Activated CD8-positive, alpha-beta T cell treated with anti-CD3 and anti-CD28 coated beads, Interleukin-2, amount 10 ng/mL, durations not matched to agents 7 days and 5 days (primary cell): ENCODE measurements around the gene TBCD. TPM values are rescaled to one million over a fixed set of nuclear protein-coding genes. Genes with fewer than 3 reads are reported as not detected.

Source experiments
- ATAC-seq: fragments of 150-1000 bp; cut with Tn5 transposase; one replicate; pipeline ENCODE4 v1.10.0; 2021; ENCODE audit warnings: moderate library complexity
- CTCF ChIA-PET: fragments of 350-600 bp; sonication (Branson Sonifier 250); formaldehyde crosslinking; loops from one replicate; lab custom pipeline; 2021; ENCODE audit warnings: antibody characterized with exemption; lab: Charles Lee
- POLR2A ChIA-PET: fragments of 350-600 bp; sonication (Branson Sonifier 250); formaldehyde crosslinking; loops from one replicate; lab custom pipeline; 2021; ENCODE audit warnings: antibody characterized with exemption; lab: Charles Lee
- DNase-seq: peaks from one replicate; pipeline ENCODE4 v3.0.0-alpha.2; 2020
- H3K27ac Mint-ChIP-seq: one replicate; pipeline ENCODE4 v1.8.0; 2021; ENCODE audit warnings: mild to moderate bottlenecking, mixed read lengths
- H3K27me3 Mint-ChIP-seq: one replicate; pipeline ENCODE4 v1.8.0; 2021; ENCODE audit warnings: low read depth, mixed read lengths
- H3K36me3 Mint-ChIP-seq: one replicate; pipeline ENCODE4 v1.8.0; 2021; ENCODE audit warnings: low read depth, mixed read lengths
- H3K4me1 Mint-ChIP-seq: one replicate; pipeline ENCODE4 v1.8.0; 2021; ENCODE audit warnings: low read depth, mixed read lengths
- H3K4me3 Mint-ChIP-seq: one replicate; pipeline ENCODE4 v1.8.0; 2021; ENCODE audit warnings: mild to moderate bottlenecking, mixed read lengths
- H3K9me3 Mint-ChIP-seq: one replicate; pipeline ENCODE4 v1.8.0; 2022; ENCODE audit warnings: mixed read lengths; ENCODE audit not compliant: insufficient read depth
- total RNA-seq, 2 experiments: library from RNA; stranded (reverse); gene quantifications; one replicate each; pipeline ENCODE4 v1.2.3, GENCODE V29; 2021

Gene TBCD
- total RNA-seq, 2 experiments from 2014 or later, result 112 to 122 TPM

DNA sequence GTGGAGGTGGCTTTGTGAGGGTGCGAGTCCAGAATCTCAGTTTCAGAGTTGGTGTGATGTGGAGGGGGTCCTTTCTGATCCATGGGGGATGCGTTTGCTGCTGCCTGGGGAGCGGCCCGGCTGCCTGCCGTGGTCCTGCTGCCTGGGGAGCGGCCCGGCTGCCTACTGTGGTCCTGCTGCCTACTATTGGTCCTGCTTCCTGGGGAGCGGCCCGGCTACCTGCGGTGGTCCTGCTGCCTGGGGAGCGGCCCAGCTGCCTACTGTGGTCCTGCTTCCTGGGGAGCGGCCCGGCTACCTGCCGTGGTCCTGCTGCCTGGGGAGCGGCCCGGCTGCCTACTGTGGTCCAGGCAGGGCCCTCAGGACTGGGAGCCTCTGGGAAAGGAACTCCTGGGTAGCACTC is 149.5 kb downstream of the TBCD start:
- ChIA-PET CTCF (interaction anchor here (1.7 kb wide), 1 partner anchor 120 kb away, joined by 5 read pairs; no protein-coding TSS in a partner anchor), POLR2A (no interaction called here)
- no peak overlapping the region for H3K27ac Mint-ChIP-seq

DNA sequence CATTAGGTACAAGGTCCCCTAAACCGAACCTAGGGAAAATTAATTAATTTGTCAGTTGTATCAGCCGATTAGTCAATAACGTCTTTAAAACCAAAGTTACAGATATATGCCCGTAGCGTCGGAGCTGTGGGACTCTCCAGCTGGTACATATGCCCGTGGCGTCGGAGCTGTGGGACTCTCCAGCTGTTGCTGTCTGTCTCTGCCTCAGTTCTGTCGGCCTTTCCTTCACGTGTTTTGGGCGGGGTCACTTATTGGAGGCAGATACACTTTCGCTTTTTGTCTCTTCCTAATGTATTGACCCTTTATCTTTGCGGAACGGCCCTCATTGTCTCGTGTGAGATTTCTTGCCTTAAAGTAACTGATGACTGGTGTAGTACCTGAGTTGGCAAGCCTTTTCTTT is 150.0 kb downstream of the TBCD start:
- Mint-ChIP-seq H3K27me3 (no peaks in the 10 kb centered on the region), H3K4me1 (peaks cover 2% of the 10 kb centered on the region), H3K36me3 (peaks cover 37% of the 10 kb centered on the region), H3K27ac (no peak overlapping the region), H3K4me3 (no peak overlapping the region), H3K9me3 (no peaks in the 10 kb centered on the region)
- DNase-seq (no peak), ATAC-seq (no peak)
- POLR2A ChIA-PET, result no interaction called here
- CTCF ChIA-PET, result no interaction called here

More for the DNA sequence above, 149.5 kb downstream of the TBCD start:
- Mint-ChIP-seq H3K4me1 (peaks cover 2% of the 10 kb centered on the region), H3K27me3 (no peaks in the 10 kb centered on the region), H3K9me3 (no peaks in the 10 kb centered on the region), H3K4me3 (no peak overlapping the region), H3K36me3 (peaks cover 37% of the 10 kb centered on the region)
- DNase-seq (no peak), ATAC-seq (no peak)

DNA sequence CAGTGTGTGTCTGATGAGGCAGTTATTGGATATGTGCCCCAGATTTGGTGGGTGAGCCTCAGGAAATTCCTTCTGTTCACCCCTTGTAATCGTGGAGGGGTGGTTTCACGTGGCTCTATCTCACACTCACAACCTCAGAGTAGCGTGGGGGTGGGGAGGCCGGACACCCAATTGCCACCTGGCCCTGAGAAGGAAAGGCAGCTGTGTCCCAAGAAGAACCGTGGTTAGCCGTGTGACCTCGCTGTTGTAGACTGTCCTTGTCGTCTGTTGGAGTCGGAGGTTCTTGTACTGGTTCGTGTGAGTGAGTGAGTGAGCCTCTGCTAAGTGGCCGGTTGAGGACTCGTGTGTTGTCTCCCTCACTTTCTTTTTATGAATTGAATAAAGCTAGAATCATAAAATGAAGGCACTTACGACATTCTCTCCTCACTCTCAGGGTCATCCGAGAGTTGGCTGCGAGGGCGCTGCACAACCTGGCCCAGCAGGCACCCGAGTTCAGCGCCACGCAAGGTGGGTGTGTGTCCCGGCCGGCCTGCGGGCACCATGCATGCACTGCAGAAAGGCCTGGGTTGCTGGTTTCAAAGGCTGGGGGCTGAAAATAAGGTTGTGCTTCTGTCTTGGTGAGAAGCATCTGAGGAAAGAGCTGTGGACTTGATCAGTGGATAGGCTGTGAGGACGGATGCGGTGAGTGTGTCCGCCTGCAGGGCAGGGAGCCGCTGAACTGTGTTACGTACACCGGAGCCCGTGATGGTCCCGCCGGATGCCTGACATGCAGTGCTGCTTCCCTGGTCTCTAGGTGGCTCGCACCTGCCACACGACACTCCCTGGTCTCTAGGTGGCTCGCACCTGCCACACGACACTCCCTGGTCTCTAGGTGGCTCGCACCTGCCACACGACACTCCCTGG is 151.4 kb downstream of the TBCD start:
- Mint-ChIP-seq H3K36me3 (peaks cover 37% of the 10 kb centered on the region), H3K4me3 (no peak overlapping the region), H3K27ac (no peak overlapping the region), H3K9me3 (no peaks in the 10 kb centered on the region), H3K4me1 (peaks cover 14% of the 10 kb centered on the region), H3K27me3 (no peaks in the 10 kb centered on the region)
- DNase-seq (no peak), ATAC-seq (no peak)
- CTCF ChIA-PET, result no interaction called here
- POLR2A ChIA-PET, result no interaction called here

DNA sequence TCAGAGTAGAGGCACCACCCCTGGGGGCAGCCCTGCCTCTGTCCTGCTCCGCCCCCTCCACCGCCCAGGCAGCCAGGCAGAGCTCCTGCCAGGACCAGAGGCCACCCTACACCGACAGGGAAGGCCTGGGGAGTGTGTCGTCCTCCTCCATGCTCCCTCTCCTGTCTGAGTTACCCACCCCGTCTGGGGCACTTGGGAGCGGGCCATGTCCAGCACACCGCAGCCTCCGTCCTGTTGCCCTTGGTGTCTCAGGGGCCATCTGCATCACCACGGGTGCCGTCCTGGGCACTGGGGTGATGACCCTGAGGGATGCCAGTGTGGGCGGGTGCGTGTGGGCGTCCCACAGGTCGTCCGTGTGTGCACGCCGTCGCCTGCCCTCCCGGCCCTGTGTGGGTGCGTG is 153.3 kb downstream of the TBCD start:
- H3K27me3 Mint-ChIP-seq, result no peaks in the 10 kb centered on the region
- CTCF ChIA-PET, result no interaction called here
- POLR2A ChIA-PET, result interaction anchor here (0.8 kb wide), 1 partner anchor 20 kb away, joined by 4 read pairs; no protein-coding TSS in a partner anchor
- H3K36me3 Mint-ChIP-seq, result peaks cover 37% of the 10 kb centered on the region
- H3K9me3 Mint-ChIP-seq, result no peaks in the 10 kb centered on the region
- no peak overlapping the region for H3K4me3 Mint-ChIP-seq
- peaks cover 27% of the 10 kb centered on the region for H3K4me1 Mint-ChIP-seq
- no peak for DNase-seq
- H3K27ac Mint-ChIP-seq, result no peak overlapping the region
- no peak for ATAC-seq

DNA sequence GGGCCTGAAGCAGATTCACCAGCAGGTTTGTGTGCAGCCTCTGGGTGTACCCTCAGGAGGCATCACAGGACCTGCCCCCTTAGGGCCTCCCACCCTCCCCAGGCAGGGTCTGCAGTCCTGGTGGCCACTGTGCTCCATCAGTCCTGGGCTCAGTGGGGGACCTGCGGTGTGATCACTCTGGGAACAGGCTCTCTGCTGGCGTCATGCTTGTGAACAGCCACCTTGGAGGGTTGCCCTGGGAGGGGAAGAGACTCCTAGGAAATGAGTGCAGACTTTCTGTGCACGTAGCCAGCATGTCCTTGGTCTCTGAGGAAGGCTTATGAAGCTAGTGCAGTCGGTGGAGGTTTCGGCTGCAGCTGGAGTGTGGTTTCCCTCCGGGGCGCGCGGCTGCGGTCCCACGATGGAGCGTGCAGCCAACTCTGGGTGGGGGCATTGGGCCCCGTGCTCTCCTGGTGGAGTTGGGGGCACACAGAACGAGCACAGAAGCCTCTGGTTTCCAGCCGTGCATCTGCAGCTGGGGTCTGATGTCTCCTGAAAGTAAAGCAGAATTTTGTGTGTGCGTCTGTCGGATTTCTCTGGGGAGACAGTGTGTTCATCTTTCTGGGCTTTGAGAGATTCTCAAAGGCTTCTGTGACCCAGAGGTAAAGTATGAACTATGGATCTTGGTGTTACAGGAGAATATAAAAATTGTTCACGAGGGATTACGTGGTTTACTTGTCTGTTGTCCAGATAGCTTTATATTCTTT is 156.1 kb downstream of the TBCD start:
- Mint-ChIP-seq H3K27ac (no peak overlapping the region), H3K4me3 (no peak overlapping the region), H3K4me1 (peaks cover 41% of the 10 kb centered on the region), H3K27me3 (no peaks in the 10 kb centered on the region), H3K9me3 (no peaks in the 10 kb centered on the region), H3K36me3 (peaks cover 38% of the 10 kb centered on the region)
- ATAC-seq, result no peak
- ChIA-PET CTCF (interaction anchor here (1.7 to 1.9 kb wide), 2 partner anchors 10 to 44 kb away, joined by 7 to 9 read pairs; no protein-coding TSS in a partner anchor), POLR2A (interaction anchor here (0.5 to 0.6 kb wide), 3 partner anchors 23 to 129 kb away, joined by 3 read pairs; no protein-coding TSS in a partner anchor)
- DNase-seq, result no peak

DNA sequence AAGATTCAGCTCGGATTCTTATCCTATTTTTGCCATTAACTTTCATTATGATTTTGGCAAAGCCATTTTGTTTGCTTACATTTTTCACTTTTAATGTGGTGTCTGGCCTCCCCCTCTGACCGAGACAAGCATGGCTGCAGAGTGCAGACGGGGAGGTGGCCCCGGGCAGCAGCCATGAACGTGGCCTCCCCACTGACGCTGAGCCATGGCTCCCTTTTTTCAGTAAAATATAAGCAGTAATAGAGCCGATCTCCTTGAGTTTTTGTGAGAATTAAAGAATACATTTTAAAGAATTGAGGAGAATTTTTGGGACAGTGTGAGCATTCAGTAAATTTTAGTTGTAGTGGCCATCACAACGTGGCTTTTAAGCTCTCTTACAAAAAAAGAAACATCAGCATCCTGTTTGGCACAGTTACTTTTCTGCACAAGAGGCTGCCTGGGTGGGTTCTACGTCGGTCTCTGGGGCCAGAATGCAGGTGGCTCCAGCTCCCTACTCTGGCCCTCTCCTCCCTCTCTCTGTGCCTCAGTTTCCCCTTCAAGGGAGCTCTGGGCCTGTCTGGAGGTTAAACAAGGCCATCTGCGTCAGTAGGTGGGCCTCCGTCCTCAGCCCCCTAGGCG is 156.8 kb downstream of the TBCD start:
- CTCF ChIA-PET, result interaction anchor here (0.8 to 1.9 kb wide), 3 partner anchors 9 to 192 kb away, joined by 3 to 9 read pairs (median 7); partner anchors contain the start of gene FN3KRP
- Mint-ChIP-seq H3K9me3 (no peaks in the 10 kb centered on the region), H3K27ac (no peak overlapping the region), H3K27me3 (no peaks in the 10 kb centered on the region), H3K4me1 (peaks cover 41% of the 10 kb centered on the region), H3K36me3 (peaks cover 42% of the 10 kb centered on the region), H3K4me3 (no peak overlapping the region)
- DNase-seq, result no peak
- POLR2A ChIA-PET, result interaction anchor here (0.6 kb wide), 1 partner anchor 121 kb away, joined by 3 read pairs; no protein-coding TSS in a partner anchor
- ATAC-seq, result no peak

DNA sequence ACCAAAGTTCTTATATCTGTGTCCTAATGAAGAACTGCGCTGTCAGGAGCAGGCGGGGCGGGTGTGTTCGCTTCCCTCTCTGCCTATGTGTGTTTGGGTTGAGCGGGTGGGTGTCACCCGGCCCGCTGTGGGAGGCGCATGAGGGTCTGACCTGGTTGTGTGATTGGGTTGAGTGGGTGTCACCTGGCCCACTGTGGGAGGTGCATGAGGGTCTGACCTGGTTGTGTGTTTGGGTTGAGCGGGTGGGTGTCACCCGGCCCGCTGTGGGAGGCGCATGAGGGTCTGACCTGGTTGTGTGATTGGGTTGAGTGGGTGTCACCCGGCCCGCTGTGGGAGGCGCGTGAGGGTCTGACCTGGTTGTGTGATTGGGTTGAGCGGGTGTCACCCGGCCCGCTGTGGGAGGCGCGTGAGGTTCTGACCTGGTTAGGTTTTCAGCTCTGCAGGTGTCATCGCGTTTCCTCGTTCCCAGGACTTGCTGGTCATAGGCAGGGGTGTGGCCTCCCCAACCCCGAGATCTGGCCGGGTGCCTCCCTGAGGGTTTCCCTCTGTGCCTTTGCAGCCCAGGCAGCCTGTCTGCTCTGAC is 157.5 kb downstream of the TBCD start:
- no peaks in the 10 kb centered on the region for H3K27me3 Mint-ChIP-seq
- H3K27ac Mint-ChIP-seq, result no peak overlapping the region
- H3K4me3 Mint-ChIP-seq, result peak overlapping the region; percentile 18
- peak; percentile 61 for ATAC-seq
- ChIA-PET CTCF (interaction anchor here (0.5 to 1.9 kb wide), 4 partner anchors 8 to 193 kb away, joined by 3 to 9 read pairs (median 5); partner anchors contain the start of gene FN3KRP), POLR2A (no interaction called here)
- peak; percentile 58 for DNase-seq
- H3K4me1 Mint-ChIP-seq, result peaks cover 41% of the 10 kb centered on the region
- peaks cover 39% of the 10 kb centered on the region for H3K36me3 Mint-ChIP-seq
- no peaks in the 10 kb centered on the region for H3K9me3 Mint-ChIP-seq

DNA sequence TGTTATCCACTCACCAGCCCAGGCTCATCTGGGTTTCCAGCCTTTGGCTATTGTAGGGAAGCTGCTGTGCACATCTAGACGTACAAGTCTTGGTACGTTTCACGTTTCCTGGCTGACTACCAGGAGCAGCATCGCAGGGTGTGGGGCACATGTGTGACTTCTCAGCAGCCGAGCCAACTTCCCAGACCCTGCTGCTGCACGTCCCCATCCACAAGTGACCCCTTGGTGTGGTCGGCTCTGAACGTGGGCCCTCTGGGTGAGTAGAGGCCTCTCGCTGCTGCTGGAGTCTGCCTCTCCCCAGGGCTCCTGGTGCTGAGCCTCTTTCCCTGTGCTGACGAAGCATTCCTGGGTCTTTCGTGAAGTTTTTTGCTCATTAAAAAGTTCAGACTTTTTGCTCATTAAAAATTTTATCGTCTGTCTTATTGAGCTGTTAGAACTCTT is 158.2 kb downstream of the TBCD start:
- H3K27me3 Mint-ChIP-seq, result no peaks in the 10 kb centered on the region
- ChIA-PET POLR2A (no interaction called here), CTCF (interaction anchor here (0.5 kb wide), 1 partner anchor 57 kb away, joined by 3 read pairs; no protein-coding TSS in a partner anchor)
- H3K4me1 Mint-ChIP-seq, result peaks cover 44% of the 10 kb centered on the region
- ATAC-seq (no peak), DNase-seq (no peak)
- peaks cover 42% of the 10 kb centered on the region for H3K36me3 Mint-ChIP-seq
- H3K27ac Mint-ChIP-seq, result no peak overlapping the region
- H3K9me3 Mint-ChIP-seq, result no peaks in the 10 kb centered on the region
- H3K4me3 Mint-ChIP-seq, result no peak overlapping the region

DNA sequence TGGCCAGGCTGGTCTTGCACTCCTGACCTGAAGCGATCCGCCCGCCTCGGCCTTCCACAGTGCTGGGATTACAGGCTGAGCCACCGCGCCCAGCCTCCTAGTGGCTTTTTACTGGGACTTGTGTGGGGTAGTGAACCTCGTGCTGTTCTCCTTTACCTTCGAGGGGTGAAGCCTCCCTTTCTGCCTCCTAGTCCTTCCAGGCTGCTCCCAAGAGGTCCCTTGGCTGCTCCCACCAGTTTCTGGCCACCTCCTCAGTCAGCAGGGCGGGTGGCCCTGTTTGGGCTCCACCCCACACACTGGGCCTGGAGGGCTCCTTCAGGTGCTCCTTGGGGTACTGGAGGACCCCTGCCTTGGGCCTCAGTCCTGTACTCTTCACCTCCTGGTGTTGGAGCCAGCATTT is 158.9 kb downstream of the TBCD start:
- ATAC-seq (no peak), DNase-seq (no peak)
- Mint-ChIP-seq H3K36me3 (peaks cover 46% of the 10 kb centered on the region), H3K27ac (peak overlapping the region; percentile 55), H3K4me1 (peaks cover 44% of the 10 kb centered on the region), H3K27me3 (no peaks in the 10 kb centered on the region), H3K4me3 (no peak overlapping the region), H3K9me3 (no peaks in the 10 kb centered on the region)
- ChIA-PET POLR2A (no interaction called here), CTCF (interaction anchor here (4.5 kb wide), 1 partner anchor 130 kb away, joined by 24 read pairs; no protein-coding TSS in a partner anchor)

DNA sequence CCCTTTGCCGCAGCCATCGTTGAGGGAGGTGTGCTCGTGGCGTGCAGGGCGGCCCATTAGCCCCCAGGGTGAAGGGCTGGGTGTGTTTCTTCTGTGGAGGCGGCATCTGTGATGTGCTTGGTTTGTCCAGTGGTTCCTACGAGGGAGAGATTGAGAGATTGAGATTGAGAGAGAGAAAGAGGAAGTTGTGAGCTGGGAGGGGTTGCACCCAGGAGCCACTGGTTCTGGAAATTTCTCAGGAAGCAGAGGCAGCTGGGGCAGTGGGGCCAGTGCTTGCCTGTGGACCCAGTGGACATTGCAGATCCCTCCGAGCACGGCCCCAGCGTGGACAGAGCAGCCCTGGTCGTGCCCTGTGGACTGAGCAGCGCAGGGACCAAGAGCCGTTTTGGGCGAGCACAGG is 160.0 kb downstream of the TBCD start:
- Mint-ChIP-seq H3K27ac (no peak overlapping the region), H3K4me3 (no peak overlapping the region), H3K36me3 (peaks cover 38% of the 10 kb centered on the region), H3K4me1 (peaks cover 48% of the 10 kb centered on the region), H3K27me3 (no peaks in the 10 kb centered on the region), H3K9me3 (no peaks in the 10 kb centered on the region)
- ATAC-seq, result no peak
- POLR2A ChIA-PET, result interaction anchor here (1.2 kb wide), 1 partner anchor 48 kb away, joined by 3 read pairs; no protein-coding TSS in a partner anchor
- DNase-seq, result no peak
- CTCF ChIA-PET, result interaction anchor here (0.8 to 4.5 kb wide), 2 partner anchors 75 to 131 kb away, joined by 3 to 24 read pairs; no protein-coding TSS in a partner anchor
